ENCODE results near the gene TNRC6A.
"Not testable (repeated sequence)": the region's sequence is repeated elsewhere in the genome, so short reads cannot be mapped to it uniquely, and the experiment has no call there.

TNRC6A gene

DNA sequence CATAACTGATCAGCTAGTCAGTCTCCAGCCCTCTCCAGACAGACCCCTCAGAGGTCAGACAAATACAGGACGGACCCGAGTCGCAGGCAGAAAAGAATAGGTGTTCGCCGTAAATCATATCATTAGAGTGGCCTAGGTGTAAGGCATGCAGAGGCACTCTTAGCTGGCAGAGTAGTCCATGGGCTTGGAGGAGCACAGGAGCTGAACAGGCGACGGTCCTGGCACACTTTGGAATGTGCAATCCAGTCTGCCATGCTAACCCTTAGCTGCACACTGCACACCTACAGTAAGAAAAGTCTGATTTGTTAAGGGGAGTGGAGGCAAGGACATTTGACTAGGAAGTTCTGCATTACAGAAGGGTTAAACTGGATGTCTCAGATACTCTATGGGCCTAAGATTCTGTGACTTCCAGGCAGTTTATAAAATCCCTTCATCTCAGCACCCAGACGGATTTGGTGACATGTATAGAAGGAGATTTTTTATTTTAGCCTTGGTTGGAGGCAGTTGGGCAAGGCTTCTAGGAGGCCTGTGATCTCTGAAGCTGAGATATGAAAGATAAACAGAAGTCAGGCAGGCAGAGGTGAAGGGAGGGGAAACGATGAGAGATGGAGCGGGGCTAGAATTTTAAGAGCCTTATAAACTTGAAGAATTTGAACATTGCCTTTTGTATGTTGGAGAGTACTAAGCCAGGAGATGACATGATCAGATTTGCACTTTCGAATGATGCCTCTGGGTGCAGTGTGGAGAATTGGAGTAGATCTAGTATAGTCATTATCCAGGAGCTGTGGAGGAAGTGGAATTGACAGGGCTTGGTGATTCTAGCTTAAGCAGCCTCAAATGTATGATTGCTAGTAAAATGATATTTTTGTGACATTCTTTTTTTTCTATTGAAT is 81.7 kb downstream of the TNRC6A start:
- Mint-ChIP-seq H3K27ac (peak overlapping the region in 1 of 3 experiments; percentile 29), H3K9me3 (no peaks in the 10 kb centered on the region), H3K36me3 (ENCODE audit: low read depth) (peaks cover 75% of the 10 kb centered on the region), H3K4me1 (no peaks in the 10 kb centered on the region), H3K4me3 (no peak overlapping the region), H3K27me3 (ENCODE audit: low read depth) (no peaks in the 10 kb centered on the region)
- TF ChIP-seq, protein P1, sequence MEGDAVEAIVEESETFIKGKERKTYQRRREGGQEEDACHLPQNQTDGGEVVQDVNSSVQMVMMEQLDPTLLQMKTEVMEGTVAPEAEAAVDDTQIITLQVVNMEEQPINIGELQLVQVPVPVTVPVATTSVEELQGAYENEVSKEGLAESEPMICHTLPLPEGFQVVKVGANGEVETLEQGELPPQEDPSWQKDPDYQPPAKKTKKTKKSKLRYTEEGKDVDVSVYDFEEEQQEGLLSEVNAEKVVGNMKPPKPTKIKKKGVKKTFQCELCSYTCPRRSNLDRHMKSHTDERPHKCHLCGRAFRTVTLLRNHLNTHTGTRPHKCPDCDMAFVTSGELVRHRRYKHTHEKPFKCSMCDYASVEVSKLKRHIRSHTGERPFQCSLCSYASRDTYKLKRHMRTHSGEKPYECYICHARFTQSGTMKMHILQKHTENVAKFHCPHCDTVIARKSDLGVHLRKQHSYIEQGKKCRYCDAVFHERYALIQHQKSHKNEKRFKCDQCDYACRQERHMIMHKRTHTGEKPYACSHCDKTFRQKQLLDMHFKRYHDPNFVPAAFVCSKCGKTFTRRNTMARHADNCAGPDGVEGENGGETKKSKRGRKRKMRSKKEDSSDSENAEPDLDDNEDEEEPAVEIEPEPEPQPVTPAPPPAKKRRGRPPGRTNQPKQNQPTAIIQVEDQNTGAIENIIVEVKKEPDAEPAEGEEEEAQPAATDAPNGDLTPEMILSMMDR (IDR thresholded peaks at IDR 0.05; ENCODE audit: unreplicated experiment in 3 of 3), result no peak

DNA sequence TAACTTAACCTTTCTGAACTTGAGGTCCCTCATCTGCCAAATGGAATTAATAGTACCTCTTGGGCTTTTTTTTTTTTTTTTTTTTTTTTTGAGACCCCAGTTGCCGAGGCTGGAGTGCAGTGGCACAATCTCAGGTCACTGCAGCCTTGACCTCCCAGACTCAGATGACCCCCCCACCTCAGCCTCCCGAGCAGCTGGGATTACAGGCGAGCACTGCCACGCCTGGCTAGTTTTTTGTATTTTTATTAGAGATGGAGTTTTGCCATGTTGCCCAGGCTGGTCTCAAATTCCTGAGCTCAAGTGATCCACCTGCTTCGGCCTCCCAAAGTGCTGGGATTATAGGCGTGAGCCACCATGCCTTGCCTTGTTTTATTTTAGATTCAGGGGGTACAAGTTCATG is 83.4 kb downstream of the TNRC6A start:
- H3K27ac Mint-ChIP-seq; H3K4me3 Mint-ChIP-seq; H3K4me1 Mint-ChIP-seq; H3K9me3 Mint-ChIP-seq; H3K27me3 Mint-ChIP-seq (ENCODE audit: low read depth): not testable (repeated sequence)
- peaks cover 66% of the 10 kb centered on the region for H3K36me3 Mint-ChIP-seq (ENCODE audit: low read depth)

DNA sequence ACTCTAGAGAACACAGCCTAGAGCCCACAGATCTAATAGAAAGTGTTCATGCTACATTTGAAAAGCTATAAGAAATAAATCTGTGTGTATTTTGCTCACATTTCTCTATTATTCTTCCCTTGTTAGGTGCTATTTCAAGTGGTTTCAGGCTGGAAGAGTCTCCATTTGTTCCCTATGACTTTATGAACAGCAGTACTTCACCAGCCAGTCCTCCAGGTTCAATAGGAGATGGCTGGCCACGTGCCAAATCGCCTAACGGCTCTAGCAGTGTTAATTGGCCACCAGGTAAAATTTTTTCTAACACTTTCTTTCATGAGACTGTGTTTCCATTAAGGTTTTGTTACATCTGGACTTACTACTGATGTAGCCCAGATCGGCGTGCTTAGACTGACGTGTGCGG is 85.6 kb downstream of the TNRC6A start:
- Mint-ChIP-seq H3K36me3 (ENCODE audit: low read depth) (peaks cover 73% of the 10 kb centered on the region), H3K27me3 (ENCODE audit: low read depth) (no peaks in the 10 kb centered on the region), H3K4me1 (no peaks in the 10 kb centered on the region), H3K9me3 (no peaks in the 10 kb centered on the region), H3K4me3 (no peak overlapping the region), H3K27ac (peak overlapping the region in 1 of 3 experiments; percentile 6)
- TF ChIP-seq, protein P1 (IDR thresholded peaks at IDR 0.05; ENCODE audit: unreplicated experiment in 3 of 3), result no peak

DNA sequence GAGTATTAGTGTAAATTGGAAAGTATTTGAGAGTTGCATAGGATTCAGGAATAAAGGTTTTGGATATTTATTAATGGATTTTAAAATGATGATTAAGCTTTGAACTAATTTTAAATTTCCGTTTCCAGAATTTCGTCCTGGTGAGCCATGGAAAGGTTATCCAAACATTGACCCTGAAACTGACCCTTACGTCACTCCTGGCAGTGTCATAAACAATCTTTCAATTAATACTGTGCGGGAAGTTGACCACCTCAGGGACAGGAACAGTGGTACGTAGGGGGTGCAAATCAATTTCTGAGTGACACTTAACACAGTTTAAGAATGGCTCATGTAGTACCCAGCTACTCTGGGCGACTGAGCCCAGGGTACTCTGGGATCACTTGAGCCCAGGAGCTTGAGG is 87.2 kb downstream of the TNRC6A start:
- no peaks in the 10 kb centered on the region for H3K4me1 Mint-ChIP-seq
- no peak overlapping the region for H3K27ac Mint-ChIP-seq
- no peak overlapping the region for H3K4me3 Mint-ChIP-seq
- H3K9me3 Mint-ChIP-seq, result no peaks in the 10 kb centered on the region
- H3K36me3 Mint-ChIP-seq (ENCODE audit: low read depth), result peaks cover 72% of the 10 kb centered on the region
- TF ChIP-seq, protein P1 (IDR thresholded peaks at IDR 0.05; ENCODE audit: unreplicated experiment in 3 of 3), result no peak
- H3K27me3 Mint-ChIP-seq (ENCODE audit: low read depth), result no peaks in the 10 kb centered on the region

DNA sequence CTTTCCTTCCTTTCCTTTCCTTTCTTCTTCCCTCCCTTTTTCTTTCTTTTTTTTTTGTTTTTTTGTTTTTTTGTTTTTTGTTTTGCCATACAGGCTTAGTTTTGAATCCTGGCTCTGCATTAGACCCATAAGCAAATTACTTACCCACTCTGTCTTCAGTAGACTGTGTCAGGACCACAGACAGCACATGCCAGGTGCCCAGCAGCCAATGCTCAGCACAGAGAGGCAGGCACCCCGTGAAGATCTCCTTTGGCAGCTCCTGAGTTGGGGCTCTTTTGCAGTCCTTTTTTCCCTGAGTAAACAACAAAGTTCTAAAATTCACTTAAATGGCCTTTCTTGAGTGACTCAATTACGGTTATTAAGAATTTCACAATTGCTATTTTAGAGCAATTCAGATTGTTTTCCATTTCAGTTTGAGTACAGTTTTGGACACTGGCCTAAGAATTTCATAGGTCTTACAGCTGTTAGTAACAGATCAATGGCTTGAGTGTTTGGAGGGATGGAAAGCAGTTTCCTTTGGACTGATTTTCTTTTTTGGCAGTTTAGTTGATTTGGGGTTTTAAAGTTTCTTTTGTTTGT is 90.1 kb downstream of the TNRC6A start:
- Mint-ChIP-seq H3K9me3 (no peaks in the 10 kb centered on the region), H3K4me1 (no peaks in the 10 kb centered on the region), H3K27me3 (ENCODE audit: low read depth) (no peaks in the 10 kb centered on the region), H3K27ac (no peak overlapping the region), H3K36me3 (ENCODE audit: low read depth) (peaks cover 77% of the 10 kb centered on the region), H3K4me3 (no peak overlapping the region)
- TF ChIP-seq, protein P1 (IDR thresholded peaks at IDR 0.05; ENCODE audit: unreplicated experiment in 3 of 3), result no peak

DNA sequence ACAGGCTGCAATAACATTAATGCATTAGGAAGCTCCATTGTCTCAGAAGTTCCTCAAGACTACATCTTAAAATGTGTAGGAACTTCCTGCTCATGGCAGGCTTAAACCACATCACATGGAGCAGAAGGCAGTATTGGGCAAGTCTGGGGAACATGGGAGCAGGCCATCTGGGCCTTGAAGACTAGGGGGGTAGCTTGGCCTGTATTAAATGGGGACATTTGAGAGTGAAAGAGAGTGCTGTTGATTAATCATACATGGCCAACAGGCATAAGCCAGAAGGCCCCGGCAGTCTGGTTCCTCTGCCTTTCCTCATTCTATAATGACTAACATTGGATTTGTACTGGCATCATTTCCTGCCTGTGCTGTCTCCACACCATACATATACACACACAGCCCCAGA is 91.1 kb downstream of the TNRC6A start:
- no peak overlapping the region for H3K4me3 Mint-ChIP-seq
- H3K36me3 Mint-ChIP-seq (ENCODE audit: low read depth), result peaks cover 76% of the 10 kb centered on the region
- no peaks in the 10 kb centered on the region for H3K9me3 Mint-ChIP-seq
- no peak overlapping the region for H3K27ac Mint-ChIP-seq
- TF ChIP-seq, protein P1 (IDR thresholded peaks at IDR 0.05; ENCODE audit: unreplicated experiment in 3 of 3), result no peak
- no peaks in the 10 kb centered on the region for H3K27me3 Mint-ChIP-seq (ENCODE audit: low read depth)
- H3K4me1 Mint-ChIP-seq, result no peaks in the 10 kb centered on the region
